B cell (primary cell): ENCODE results near the gene TTLL6.

Source experiments
- CTCF ChIP-seq: fragments of 200-600 bp; IDR thresholded peaks from one replicate; pipeline ENCODE4 v1.8.0; 2022; ENCODE audit warnings: antibody characterized with exemption, mild to moderate bottlenecking
- EZH2 ChIP-seq: IDR thresholded peaks from 2 replicates; pipeline ENCODE4 v1.6.1; 2012; ENCODE audit warnings: borderline replicate concordance, low read depth, mild to moderate bottlenecking, moderate library complexity, low read length; ENCODE audit not compliant: insufficient read depth, poor library complexity, severe bottlenecking

GRCh38 chr17:48730240-48730550 is 86.8 kb downstream of the TTLL6 start:
- TF ChIP-seq CTCF (no peak), EZH2 (no peak)
